SH-SY5Y (cell line): ENCODE data around the gene AK8.

Experiments used
- GATA2 ChIP-seq: IDR thresholded peaks from 2 replicates; pipeline ENCODE4 v1.6.1; 2011; ENCODE audit warnings: mild to moderate bottlenecking, low read depth, low read length
- GATA3 ChIP-seq: IDR thresholded peaks from 2 replicates; pipeline ENCODE4 v1.6.1; 2011; ENCODE audit warnings: low read depth, mild to moderate bottlenecking, low read length, moderate library complexity

GRCh38 chr9:132861666-132862065, 16.4 kb downstream of the AK8 start:
- TF ChIP-seq GATA2 (no peak), GATA3 (no peak)
